ENCODE data around the gene MT1E. TPM values are rescaled to one million over a fixed set of nuclear protein-coding genes. Genes with fewer than 3 reads are reported as not detected.

The MT1E gene
- polyA plus RNA-seq, 1 donor from 2014 or later, result not detected

GRCh38 chr16:56653218-56653617 is 27.6 kb downstream of the MT1E start:
- Histone ChIP-seq H3K36me3 (ENCODE audit: insufficient read depth, low read length) (no peaks in the 10 kb centered on the region), H3K4me2 (ENCODE audit: low read length) (no peak overlapping the region), H3K9me3 (ENCODE audit: low read length) (no peaks in the 10 kb centered on the region), H3K79me2 (replicated peaks; ENCODE audit: insufficient read depth, low read length) (no peaks in the 10 kb centered on the region), H3K4me3 (ENCODE audit: low read length) (no peak overlapping the region), H4K20me1 (ENCODE audit: insufficient read depth) (no peaks in the 10 kb centered on the region), H2AFZ (ENCODE audit: low read depth, low read length) (no peak overlapping the region), H3K27me3 (ENCODE audit: insufficient read depth, low read depth, low read length) (peaks cover 37% of the 10 kb centered on the region), H3K9ac (ENCODE audit: low read length) (no peak overlapping the region), H3F3A (ENCODE audit: insufficient read depth, low read length, poor library complexity, severe bottlenecking) (no peaks in the 10 kb centered on the region), H3K27ac (ENCODE audit: low read length) (no peak overlapping the region), H3K9me2 (ENCODE audit: insufficient read depth, low read length) (no peaks in the 10 kb centered on the region)
- TF ChIP-seq MXI1 (conservative IDR thresholded peaks at IDR 0.05; ENCODE audit: poor library complexity, severe bottlenecking) (no peak), CTCF (IDR thresholded peaks at IDR 0.05; ENCODE audit: poor library complexity, severe bottlenecking) (no peak), REST (IDR thresholded peaks at IDR 0.05; ENCODE audit: borderline replicate concordance) (no peak)

- no peaks in the 10 kb centered on the region for H3K36me3 ChIP-seq (ENCODE audit: insufficient read depth, low read length)
- H2AFZ ChIP-seq (ENCODE audit: low read depth, low read length), result no peak within 1 kb of the TSS
- no peaks in the 10 kb centered on the region for H4K20me1 ChIP-seq (ENCODE audit: insufficient read depth)
- H3F3A ChIP-seq (ENCODE audit: insufficient read depth, low read length, poor library complexity, severe bottlenecking), result no peaks in the 10 kb centered on the region
- no peaks in the 10 kb centered on the region for H3K9me2 ChIP-seq (ENCODE audit: insufficient read depth, low read length)
- H3K4me3 ChIP-seq (ENCODE audit: low read length), result peak within 1 kb of the TSS; percentile 71
- no peak within 1 kb of the TSS for H3K27ac ChIP-seq (ENCODE audit: low read length)
- TF ChIP-seq EZH2 (IDR thresholded peaks at IDR 0.05; ENCODE audit: borderline replicate concordance, insufficient read depth, low read length, poor library complexity, severe bottlenecking) (no peak), MXI1 (conservative IDR thresholded peaks at IDR 0.05; ENCODE audit: poor library complexity, severe bottlenecking) (no peak), TAF1 (IDR thresholded peaks at IDR 0.05; ENCODE audit: low read depth) (no peak), REST (IDR thresholded peaks at IDR 0.05; ENCODE audit: borderline replicate concordance) (no peak), POLR2AphosphoS5 (IDR thresholded peaks at IDR 0.05) (no peak), CTCF (IDR thresholded peaks at IDR 0.05; ENCODE audit: poor library complexity, severe bottlenecking) (no peak), EP300 (conservative IDR thresholded peaks at IDR 0.05; ENCODE audit: poor library complexity, severe bottlenecking) (no peak), RAD21 (conservative IDR thresholded peaks at IDR 0.05) (no peak), SMC3 (conservative IDR thresholded peaks at IDR 0.05; ENCODE audit: poor library complexity) (no peak)
- H3K9me3 ChIP-seq (ENCODE audit: low read length), result no peaks in the 10 kb centered on the region
- H3K27me3 ChIP-seq (ENCODE audit: insufficient read depth, low read depth, low read length), result peaks cover 68% of the 10 kb centered on the region
- no peaks in the 10 kb centered on the region for H3K79me2 ChIP-seq (replicated peaks; ENCODE audit: insufficient read depth, low read length)
- H3K9ac ChIP-seq (ENCODE audit: low read length), result peak within 1 kb of the TSS; percentile 38
- H3K4me2 ChIP-seq (ENCODE audit: low read length), result peak within 1 kb of the TSS; percentile 48
Observed at GRCh38 chr16:56657555-56658326, 32.2 kb downstream of the MT1E start, which contains the start of gene MT1F. Gene MT1F, plus strand, starts transcription at chr16:56657959. Its CDS starts 100 bp downstream, at chr16:56658059.
